Inferior parietal cortex (tissue), 1 donor: ENCODE data around the gene KRTAP10-3.
A peak's percentile ranks its signal among the peaks of the same experiment; 100 is the strongest.

ENCODE experiments used
- DNase-seq: peaks from one replicate; pipeline ENCODE4 v3.0.0-alpha.2; 2016; ENCODE audit errors: extremely low spot score

The KRTAP10-3 gene

GRCh38 chr21:44519346-44520325 is 39.0 kb downstream of the KRTAP10-3 start:
- no peak for DNase-seq

- DNase-seq = no peak
These were observed 39.9 kb downstream of the KRTAP10-3 start for GRCh38 chr21:44518686-44519085.

- peak; percentile 53 for DNase-seq
These were observed 41.3 kb downstream of the KRTAP10-3 start for GRCh38 chr21:44517175-44517899.

- no peak for DNase-seq
These were observed 41.8 kb downstream of the KRTAP10-3 start for GRCh38 chr21:44516828-44517174.

GRCh38 chr21:44516342-44516741 is 42.3 kb downstream of the KRTAP10-3 start:
- no peak for DNase-seq

GRCh38 chr21:44515359-44516165 is 43.0 kb downstream of the KRTAP10-3 start:
- no peak for DNase-seq

- DNase-seq = no peak
These were observed 43.7 kb downstream of the KRTAP10-3 start for GRCh38 chr21:44514746-44515358.

GRCh38 chr21:44514218-44514520 is 44.4 kb downstream of the KRTAP10-3 start:
- no peak for DNase-seq

GRCh38 chr21:44513389-44514217 is 45.0 kb downstream of the KRTAP10-3 start:
- no peak for DNase-seq

GRCh38 chr21:44512496-44513388 is 45.9 kb downstream of the KRTAP10-3 start:
- DNase-seq = no peak

- DNase-seq = no peak
These were observed 46.7 kb downstream of the KRTAP10-3 start for GRCh38 chr21:44511938-44512275.

- DNase-seq = no peak
These were observed 47.2 kb downstream of the KRTAP10-3 start for GRCh38 chr21:44511219-44511937.

GRCh38 chr21:44510508-44511218 is 47.9 kb downstream of the KRTAP10-3 start:
- DNase-seq = no peak

GRCh38 chr21:44510109-44510507 is 48.5 kb downstream of the KRTAP10-3 start:
- no peak for DNase-seq

- no peak for DNase-seq
These were observed 49.1 kb downstream of the KRTAP10-3 start for GRCh38 chr21:44509539-44509938.

- no peak for DNase-seq
These were observed 49.7 kb downstream of the KRTAP10-3 start for GRCh38 chr21:44508711-44509445.

GRCh38 chr21:44508426-44508710 is 50.2 kb downstream of the KRTAP10-3 start:
- DNase-seq = no peak
